Putamen (tissue), 1 donor: ENCODE results near the gene PEF1.
A peak's percentile ranks its signal among the peaks of the same experiment; 100 is the strongest.

ENCODE experiments used
- DNase-seq: peaks from one replicate; pipeline ENCODE4 v3.0.0-alpha.2; 2016; ENCODE audit warnings: low spot score

Gene PEF1

GRCh38 chr1:31644560-31645273, at the start of gene PEF1:
PEF1 (minus strand) TSS chr1:31644876; CDS start chr1:31644864, 12 bp downstream.
- DNase-seq, result peak; percentile 99

- DNase-seq, result no peak
Observed at GRCh38 chr1:31693231-31693630, 48.6 kb upstream of the PEF1 start.

GRCh38 chr1:31691951-31692350, 47.3 kb upstream of the PEF1 start:
- no peak for DNase-seq

GRCh38 chr1:31691446-31691845, 46.8 kb upstream of the PEF1 start:
- DNase-seq, result no peak

GRCh38 chr1:31690921-31691320, 46.2 kb upstream of the PEF1 start:
- no peak for DNase-seq

- no peak for DNase-seq
Observed at GRCh38 chr1:31689854-31690253, 45.2 kb upstream of the PEF1 start.

- DNase-seq, result no peak
Observed at GRCh38 chr1:31689379-31689778, 44.7 kb upstream of the PEF1 start.

- no peak for DNase-seq
Observed at GRCh38 chr1:31688233-31688918, 43.7 kb upstream of the PEF1 start.

- no peak for DNase-seq
Observed at GRCh38 chr1:31687601-31688000, 42.9 kb upstream of the PEF1 start.

- DNase-seq, result no peak
Observed at GRCh38 chr1:31685795-31686194, 41.1 kb upstream of the PEF1 start.

- no peak for DNase-seq
Observed at GRCh38 chr1:31683997-31684396, 39.3 kb upstream of the PEF1 start.

- no peak for DNase-seq
Observed at GRCh38 chr1:31681415-31681814, 36.7 kb upstream of the PEF1 start.

GRCh38 chr1:31679676-31680230, 35.1 kb upstream of the PEF1 start:
- no peak for DNase-seq

GRCh38 chr1:31679091-31679490, 34.4 kb upstream of the PEF1 start:
- no peak for DNase-seq

GRCh38 chr1:31678681-31679080, 34.0 kb upstream of the PEF1 start:
- DNase-seq, result no peak

GRCh38 chr1:31677949-31678348, 33.3 kb upstream of the PEF1 start:
- DNase-seq, result no peak

- no peak for DNase-seq
Observed at GRCh38 chr1:31677401-31677800, 32.7 kb upstream of the PEF1 start.

- no peak for DNase-seq
Observed at GRCh38 chr1:31675756-31676155, 31.1 kb upstream of the PEF1 start.

- DNase-seq, result no peak
Observed at GRCh38 chr1:31675161-31675560, 30.5 kb upstream of the PEF1 start.

GRCh38 chr1:31674626-31675025, 29.9 kb upstream of the PEF1 start:
- DNase-seq, result no peak

GRCh38 chr1:31673433-31673832, 28.8 kb upstream of the PEF1 start:
- DNase-seq, result no peak

- DNase-seq, result no peak
Observed at GRCh38 chr1:31672986-31673385, 28.3 kb upstream of the PEF1 start.

- no peak for DNase-seq
Observed at GRCh38 chr1:31671561-31672201, 27.0 kb upstream of the PEF1 start.
